ENCODE data around the gene IL25. TPM values are rescaled to one million over a fixed set of nuclear protein-coding genes. Genes with fewer than 3 reads are reported as not detected.

The IL25 gene
- total and polyA plus RNA-seq, 2 of the 13 experiments (the other 11 are each of a cell fraction or from before 2014, with no cell fraction given) = not detected

- TF ChIP-seq ZNF564 (CRISPR knock-in tag; IDR thresholded peaks at IDR 0.05) = no peak
- no peak for TF ChIP-seq TCF7L2 (IDR thresholded peaks at IDR 0.05; ENCODE audit: low read depth, low read length)
- no peak for TF ChIP-seq ZSCAN30 (CRISPR knock-in tag; IDR thresholded peaks at IDR 0.05)
- no peak for TF ChIP-seq CCAR2 (optimal IDR thresholded peaks at IDR 0.05; ENCODE audit: low read depth, low read length)
- TF ChIP-seq MIER2 (CRISPR knock-in tag; IDR thresholded peaks at IDR 0.05) = no peak
- TF ChIP-seq JARID2 (CRISPR knock-in tag; IDR thresholded peaks at IDR 0.05; ENCODE audit: insufficient replicate concordance) = no peak
- no peak for TF ChIP-seq ZNF333 (CRISPR knock-in tag; IDR thresholded peaks at IDR 0.05; ENCODE audit: borderline replicate concordance)
- TF ChIP-seq ZBTB26 (CRISPR knock-in tag; IDR thresholded peaks at IDR 0.05; ENCODE audit: borderline replicate concordance) = no peak
- peak; percentile 69; the same call in 1 of the 2 replicates for TF ChIP-seq ZNF724P (CRISPR knock-in tag; IDR thresholded peaks at IDR 0.05; ENCODE audit: borderline replicate concordance)
- TF ChIP-seq ZNF646 (CRISPR knock-in tag; IDR thresholded peaks at IDR 0.05) = no peak
- TF ChIP-seq ZNF749 (CRISPR knock-in tag; IDR thresholded peaks at IDR 0.05; ENCODE audit: borderline replicate concordance) = no peak
- TF ChIP-seq ZNF7 (CRISPR knock-in tag; IDR thresholded peaks at IDR 0.05) = no peak
- no peak for TF ChIP-seq IKZF5 (CRISPR knock-in tag; IDR thresholded peaks at IDR 0.05)
- TF ChIP-seq ZNF850 (CRISPR knock-in tag; conservative IDR thresholded peaks at IDR 0.05) = no peak
- TF ChIP-seq ZNF17 (CRISPR knock-in tag; IDR thresholded peaks at IDR 0.05) = no peak
- no peak; the same call in 1 of the 2 replicates for TF ChIP-seq ARNT2 (CRISPR knock-in tag; IDR thresholded peaks at IDR 0.05; ENCODE audit: low read depth)
- TF ChIP-seq ZNF781 (CRISPR knock-in tag; IDR thresholded peaks at IDR 0.05; ENCODE audit: borderline replicate concordance, not compliant biosample characterization) = peak; percentile 57
Observed at GRCh38 chr14:23326491-23327332, 45.9 kb upstream of the IL25 start (continued).

All from HepG2 (cell line).